HepG2 (cell line): ENCODE data around the gene CTNNAL1. TPM values are rescaled to one million over a fixed set of nuclear protein-coding genes. Genes with fewer than 3 reads are reported as not detected.
A peak's percentile ranks its signal among the peaks of the same experiment; 100 is the strongest.

ENCODE experiments used
- BCL6 ChIP-seq: IDR thresholded peaks from 2 replicates; pipeline ENCODE4 v1.6.1; 2016; ENCODE audit warnings: missing genetic modification reagents, missing compliant biosample characterization
- FOXP1 ChIP-seq, 2 experiments: fragments of 450-650 bp in 1 of 2; IDR thresholded peaks; 2 replicates each; pipeline ENCODE4 v1.6.1; 2017 to 2018; ENCODE audit warnings: antibody characterized with exemption in 1 of 2
- HMG20B ChIP-seq: conservative IDR thresholded peaks from 2 replicates; pipeline ENCODE4 v1.6.1; 2016; ENCODE audit warnings: missing genetic modification reagents, missing compliant biosample characterization
- HOXA5 ChIP-seq: sonication (generic); formaldehyde crosslinking; IDR thresholded peaks from 2 replicates; pipeline ENCODE4 v1.4.0; 2020; ENCODE audit warnings: missing genetic modification reagents
- KLF6 ChIP-seq: IDR thresholded peaks from 2 replicates; pipeline ENCODE4 v1.8.0; 2016; ENCODE audit warnings: missing biosample characterization, missing genetic modification reagents
- NCOR1 ChIP-seq: fragments of 200-600 bp; sonication (generic); IDR thresholded peaks from 2 replicates; pipeline ENCODE4 v1.7.0; 2017; ENCODE audit warnings: antibody characterized with exemption, low read length, borderline replicate concordance
- NR2F6 ChIP-seq, 2 experiments: IDR thresholded peaks; 2 replicates each; pipeline ENCODE4 v1.6.1; 2016; ENCODE audit warnings: antibody characterized with exemption in 1 of 2, mild to moderate bottlenecking in 1 of 2
- SAP130 ChIP-seq: IDR thresholded peaks from 2 replicates; pipeline ENCODE4 v1.6.1; 2016; ENCODE audit warnings: low read depth
- SMAD3 ChIP-seq: sonication (generic); formaldehyde crosslinking; IDR thresholded peaks from 2 replicates; pipeline ENCODE4 v1.4.0; 2020; ENCODE audit warnings: missing genetic modification reagents
- SNAPC2 ChIP-seq: sonication (generic); formaldehyde crosslinking; IDR thresholded peaks from 2 replicates; pipeline ENCODE4 v1.8.1; 2022; ENCODE audit warnings: mild to moderate bottlenecking, missing genetic modification reagents
- TMF1 ChIP-seq: sonication (generic); formaldehyde crosslinking; IDR thresholded peaks from 2 replicates; pipeline ENCODE4 v1.8.1; 2022; ENCODE audit warnings: low read depth, missing genetic modification reagents
- ZNF354B ChIP-seq: sonication (generic); formaldehyde crosslinking; IDR thresholded peaks from 2 replicates; pipeline ENCODE4 v1.8.0; 2022; ENCODE audit warnings: mild to moderate bottlenecking, missing genetic modification reagents
- polyA plus RNA-seq, 8 experiments: library from polyadenylated mRNA; depleted of rRNA in 3 of 8; stranded (reverse) in 7 of 8; unstranded in 1 of 8; fragments of >200 nt; fragmentation: Illumina TruSeq in 4 of 8; extraction: Trizol in 4 of 8; gene quantifications; 2 replicates each; pipeline versions ENCODE4 v1.2.1 to v1.2.3, GENCODE V29; 2011 to 2016; ENCODE audit warnings: low read depth in 4 of 8, missing spikeins in 1 of 8, mixed read lengths in 1 of 8; ENCODE audit not compliant: insufficient read depth in 1 of 8
- total RNA-seq, 5 experiments: library from RNA; depleted of rRNA; stranded (reverse); fragments of >200 nt; fragmentation: Illumina TruSeq; extraction: Trizol; gene quantifications; 2 replicates each; pipeline ENCODE4 v1.2.3, GENCODE V29; 2016; ENCODE audit warnings: low read depth in 1 of 5
- TF ChIP-seq, protein P1 (sequence below): sonication (generic); formaldehyde crosslinking; IDR thresholded peaks from 2 replicates; pipeline ENCODE4 v1.4.0; 2020; ENCODE audit warnings: missing genetic modification reagents, borderline replicate concordance
- TF ChIP-seq, protein P2 (sequence below): IDR thresholded peaks from 2 replicates; pipeline ENCODE4 v1.6.1; 2016; ENCODE audit warnings: low read depth, missing genetic modification reagents, missing compliant biosample characterization
- TF ChIP-seq, protein P3 (sequence below): sonication (generic); formaldehyde crosslinking; IDR thresholded peaks from 2 replicates; pipeline ENCODE4 v1.4.0; 2020; ENCODE audit warnings: missing genetic modification reagents, low read depth, mild to moderate bottlenecking, borderline replicate concordance

The CTNNAL1 gene
- total and polyA plus RNA-seq, 2 of the 13 experiments (the other 11 are each of a cell fraction or from before 2014, with no cell fraction given) = 32.0 to 162 TPM

DNA sequence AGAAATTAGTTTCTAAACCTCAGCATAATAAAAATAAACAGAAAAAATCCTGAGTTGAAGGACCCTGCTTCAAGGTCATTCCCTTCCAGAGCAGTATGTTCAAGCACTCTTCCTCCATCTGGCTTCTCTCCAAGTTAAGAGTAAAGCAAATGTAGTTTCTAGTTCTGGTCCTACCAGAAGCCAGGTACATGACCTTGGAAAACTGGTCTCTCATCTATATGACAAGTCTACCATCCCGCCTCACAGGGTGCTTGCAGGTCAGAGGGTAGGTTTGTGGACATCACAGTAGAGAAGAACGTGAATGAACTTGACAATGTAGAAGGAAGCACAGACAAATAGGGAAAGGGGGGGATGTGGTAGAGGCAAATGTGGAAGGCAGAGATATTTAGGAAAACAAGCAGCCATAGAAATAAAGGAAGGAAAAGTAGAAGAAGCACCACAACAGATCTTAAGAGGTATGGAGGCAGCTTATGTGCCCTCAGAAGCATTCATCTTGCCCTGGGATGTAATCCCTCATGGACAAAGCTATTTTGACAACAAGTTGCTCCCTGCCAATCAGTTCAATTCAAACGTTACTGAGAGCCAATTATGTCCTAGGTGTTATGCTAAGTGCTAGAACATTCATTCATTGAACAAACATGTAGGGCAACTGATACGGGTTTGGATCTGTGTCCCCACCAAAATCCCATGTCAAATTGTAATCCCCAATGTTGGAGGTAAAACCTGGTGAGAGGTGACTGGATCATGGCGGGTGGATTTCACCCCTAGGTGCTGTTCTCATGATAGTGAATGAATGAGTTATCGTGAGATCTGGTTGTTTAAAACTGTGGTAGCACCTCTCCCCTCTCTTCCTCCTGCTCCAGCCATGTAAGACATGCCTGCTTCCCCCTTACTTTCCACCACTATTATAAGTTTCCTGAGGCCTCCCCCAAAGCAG lies 23.7 kb upstream of the CTNNAL1 start (continued):
- TF ChIP-seq TMF1 (CRISPR knock-in tag) (no peak), ZNF354B (CRISPR knock-in tag) (no peak), HMG20B (CRISPR knock-in tag) (0 out of 2 replicates have a peak, but pooled peaks have one; percentile 12), FOXP1 (IDR thresholded peaks at IDR 0.05) (no peak), FOXP1 (CRISPR knock-in tag; IDR thresholded peaks at IDR 0.05) (peak; percentile 17; the same call in 1 of the 2 replicates), KLF6 (CRISPR knock-in tag) (no peak), SNAPC2 (CRISPR knock-in tag) (no peak), BCL6 (peak; percentile 74), NR2F6 (IDR thresholded peaks at IDR 0.05) (peak; percentile 55), NR2F6 (CRISPR knock-in tag; IDR thresholded peaks at IDR 0.05) (peak; percentile 51), SMAD3 (CRISPR knock-in tag) (no peak), SAP130 (CRISPR knock-in tag) (0 out of 2 replicates have a peak, but pooled peaks have one; percentile 14), NCOR1 (peak; percentile 57; the same call in 1 of the 2 replicates), HOXA5 (CRISPR knock-in tag) (no peak)
- TF ChIP-seq, protein P1, sequence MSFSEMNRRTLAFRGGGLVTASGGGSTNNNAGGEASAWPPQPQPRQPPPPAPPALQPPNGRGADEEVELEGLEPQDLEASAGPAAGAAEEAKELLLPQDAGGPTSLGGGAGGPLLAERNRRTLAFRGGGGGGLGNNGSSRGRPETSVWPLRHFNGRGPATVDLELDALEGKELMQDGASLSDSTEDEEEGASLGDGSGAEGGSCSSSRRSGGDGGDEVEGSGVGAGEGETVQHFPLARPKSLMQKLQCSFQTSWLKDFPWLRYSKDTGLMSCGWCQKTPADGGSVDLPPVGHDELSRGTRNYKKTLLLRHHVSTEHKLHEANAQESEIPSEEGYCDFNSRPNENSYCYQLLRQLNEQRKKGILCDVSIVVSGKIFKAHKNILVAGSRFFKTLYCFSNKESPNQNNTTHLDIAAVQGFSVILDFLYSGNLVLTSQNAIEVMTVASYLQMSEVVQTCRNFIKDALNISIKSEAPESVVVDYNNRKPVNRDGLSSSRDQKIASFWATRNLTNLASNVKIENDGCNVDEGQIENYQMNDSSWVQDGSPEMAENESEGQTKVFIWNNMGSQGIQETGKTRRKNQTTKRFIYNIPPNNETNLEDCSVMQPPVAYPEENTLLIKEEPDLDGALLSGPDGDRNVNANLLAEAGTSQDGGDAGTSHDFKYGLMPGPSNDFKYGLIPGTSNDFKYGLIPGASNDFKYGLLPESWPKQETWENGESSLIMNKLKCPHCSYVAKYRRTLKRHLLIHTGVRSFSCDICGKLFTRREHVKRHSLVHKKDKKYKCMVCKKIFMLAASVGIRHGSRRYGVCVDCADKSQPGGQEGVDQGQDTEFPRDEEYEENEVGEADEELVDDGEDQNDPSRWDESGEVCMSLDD (CRISPR knock-in tag) = no peak
- TF ChIP-seq, protein P2, sequence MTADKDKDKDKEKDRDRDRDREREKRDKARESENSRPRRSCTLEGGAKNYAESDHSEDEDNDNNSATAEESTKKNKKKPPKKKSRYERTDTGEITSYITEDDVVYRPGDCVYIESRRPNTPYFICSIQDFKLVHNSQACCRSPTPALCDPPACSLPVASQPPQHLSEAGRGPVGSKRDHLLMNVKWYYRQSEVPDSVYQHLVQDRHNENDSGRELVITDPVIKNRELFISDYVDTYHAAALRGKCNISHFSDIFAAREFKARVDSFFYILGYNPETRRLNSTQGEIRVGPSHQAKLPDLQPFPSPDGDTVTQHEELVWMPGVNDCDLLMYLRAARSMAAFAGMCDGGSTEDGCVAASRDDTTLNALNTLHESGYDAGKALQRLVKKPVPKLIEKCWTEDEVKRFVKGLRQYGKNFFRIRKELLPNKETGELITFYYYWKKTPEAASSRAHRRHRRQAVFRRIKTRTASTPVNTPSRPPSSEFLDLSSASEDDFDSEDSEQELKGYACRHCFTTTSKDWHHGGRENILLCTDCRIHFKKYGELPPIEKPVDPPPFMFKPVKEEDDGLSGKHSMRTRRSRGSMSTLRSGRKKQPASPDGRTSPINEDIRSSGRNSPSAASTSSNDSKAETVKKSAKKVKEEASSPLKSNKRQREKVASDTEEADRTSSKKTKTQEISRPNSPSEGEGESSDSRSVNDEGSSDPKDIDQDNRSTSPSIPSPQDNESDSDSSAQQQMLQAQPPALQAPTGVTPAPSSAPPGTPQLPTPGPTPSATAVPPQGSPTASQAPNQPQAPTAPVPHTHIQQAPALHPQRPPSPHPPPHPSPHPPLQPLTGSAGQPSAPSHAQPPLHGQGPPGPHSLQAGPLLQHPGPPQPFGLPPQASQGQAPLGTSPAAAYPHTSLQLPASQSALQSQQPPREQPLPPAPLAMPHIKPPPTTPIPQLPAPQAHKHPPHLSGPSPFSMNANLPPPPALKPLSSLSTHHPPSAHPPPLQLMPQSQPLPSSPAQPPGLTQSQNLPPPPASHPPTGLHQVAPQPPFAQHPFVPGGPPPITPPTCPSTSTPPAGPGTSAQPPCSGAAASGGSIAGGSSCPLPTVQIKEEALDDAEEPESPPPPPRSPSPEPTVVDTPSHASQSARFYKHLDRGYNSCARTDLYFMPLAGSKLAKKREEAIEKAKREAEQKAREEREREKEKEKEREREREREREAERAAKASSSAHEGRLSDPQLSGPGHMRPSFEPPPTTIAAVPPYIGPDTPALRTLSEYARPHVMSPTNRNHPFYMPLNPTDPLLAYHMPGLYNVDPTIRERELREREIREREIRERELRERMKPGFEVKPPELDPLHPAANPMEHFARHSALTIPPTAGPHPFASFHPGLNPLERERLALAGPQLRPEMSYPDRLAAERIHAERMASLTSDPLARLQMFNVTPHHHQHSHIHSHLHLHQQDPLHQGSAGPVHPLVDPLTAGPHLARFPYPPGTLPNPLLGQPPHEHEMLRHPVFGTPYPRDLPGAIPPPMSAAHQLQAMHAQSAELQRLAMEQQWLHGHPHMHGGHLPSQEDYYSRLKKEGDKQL (CRISPR knock-in tag) = 0 out of 2 replicates have a peak, but pooled peaks have one; percentile 24
- TF ChIP-seq, protein P3, sequence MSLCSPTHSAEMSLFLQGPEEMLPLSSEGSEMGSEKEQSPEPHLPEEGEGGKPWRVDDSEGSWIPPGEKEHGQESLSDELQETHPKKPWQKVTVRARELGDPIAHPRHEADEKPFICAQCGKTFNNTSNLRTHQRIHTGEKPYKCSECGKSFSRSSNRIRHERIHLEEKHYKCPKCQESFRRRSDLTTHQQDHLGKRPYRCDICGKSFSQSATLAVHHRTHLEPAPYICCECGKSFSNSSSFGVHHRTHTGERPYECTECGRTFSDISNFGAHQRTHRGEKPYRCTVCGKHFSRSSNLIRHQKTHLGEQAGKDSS (CRISPR knock-in tag) = no peak
